Posterior cingulate gyrus (tissue), 11 donors: ENCODE data around the gene MPRIP.

ENCODE experiments used
- DNase-seq, 10 donors: peaks; one replicate each; pipeline versions ENCODE4 v3.0.0 to v3.0.0-alpha.2; 2020 to 2021; ENCODE audit warnings: mixed read lengths in 3 of 10
- intact Hi-C: fragments of 100-400 bp; cut with DNase I; formaldehyde crosslinking; loops from one replicate; pipeline ENCODE4 v1.15.1; 2023

The MPRIP gene

DNA sequence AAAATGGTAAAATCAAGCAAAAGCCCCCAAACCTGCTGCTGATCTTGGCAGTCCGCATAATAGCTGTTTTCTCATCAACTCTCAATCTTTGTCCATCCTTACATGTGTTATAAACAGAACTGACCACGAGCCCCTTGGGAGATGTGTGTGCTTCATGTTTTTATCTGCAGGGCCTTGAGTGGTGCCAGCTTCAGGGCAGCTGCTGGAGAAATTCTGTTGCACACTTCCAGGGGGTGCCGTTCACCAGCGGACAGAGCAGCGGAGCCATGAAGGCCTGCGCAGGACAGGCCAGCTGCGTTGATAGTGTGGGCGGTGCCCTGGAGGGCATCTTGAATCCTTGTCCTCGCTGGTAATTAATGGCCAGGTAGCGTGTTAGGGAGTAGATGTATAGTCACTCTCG lies 20.1 kb downstream of the MPRIP start:
- intact Hi-C loops = no loop called here
- peak in 4 of 10 donors; percentile 7 to 86 (median 36) for DNase-seq

DNA sequence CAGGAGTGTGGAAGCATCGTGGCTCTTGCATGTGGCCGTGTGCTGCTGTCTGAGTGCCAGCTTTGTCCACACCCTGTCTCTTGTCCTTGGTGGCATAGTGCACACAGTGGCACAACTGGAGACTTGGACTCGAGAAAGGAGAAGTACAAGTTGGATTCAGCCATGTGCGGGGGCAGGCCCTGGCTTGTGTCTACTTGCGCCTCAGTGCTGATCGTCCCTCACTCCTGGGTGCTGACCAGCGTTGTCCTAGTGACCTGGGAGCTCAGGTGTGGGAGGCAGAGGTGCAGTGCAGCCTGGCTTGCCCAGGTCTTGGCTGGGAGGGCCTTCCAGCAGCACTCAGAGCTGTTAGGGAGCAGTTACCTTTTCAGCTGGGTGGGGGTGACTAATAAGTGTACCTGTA lies 20.6 kb downstream of the MPRIP start:
- DNase-seq = peak in 3 of 10 donors; percentile 7 to 75 (median 16)
- intact Hi-C loops = no loop called here

GRCh38 chr17:17063546-17064122 lies 21.4 kb downstream of the MPRIP start:
- peak; percentile 76 to 98 (median 93) for DNase-seq
- intact Hi-C loops = no loop called here

DNA sequence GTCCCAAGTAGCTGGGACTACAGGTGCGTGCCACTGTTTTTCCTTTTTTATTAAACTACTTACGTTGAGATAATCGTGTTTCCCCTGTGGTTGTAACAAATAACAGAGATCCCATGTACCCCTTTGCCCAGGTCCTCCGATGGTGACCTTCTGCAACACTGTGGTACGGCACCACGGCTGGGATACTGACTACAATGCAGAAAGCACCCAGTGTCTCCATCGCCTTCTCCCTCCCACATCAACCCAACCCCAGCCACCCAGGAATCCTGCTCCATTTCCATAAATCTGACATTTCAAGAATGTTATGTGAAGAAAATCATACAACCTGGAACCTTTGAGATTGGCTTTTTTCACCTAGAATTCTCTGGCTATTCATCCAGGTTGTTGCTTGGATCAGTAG lies 22.1 kb downstream of the MPRIP start:
- intact Hi-C loops = no loop called here
- DNase-seq = peak in 2 of 10 donors; percentile 14 to 59

GRCh38 chr17:17066021-17066420 lies 23.8 kb downstream of the MPRIP start:
- intact Hi-C loops = no loop called here

DNA sequence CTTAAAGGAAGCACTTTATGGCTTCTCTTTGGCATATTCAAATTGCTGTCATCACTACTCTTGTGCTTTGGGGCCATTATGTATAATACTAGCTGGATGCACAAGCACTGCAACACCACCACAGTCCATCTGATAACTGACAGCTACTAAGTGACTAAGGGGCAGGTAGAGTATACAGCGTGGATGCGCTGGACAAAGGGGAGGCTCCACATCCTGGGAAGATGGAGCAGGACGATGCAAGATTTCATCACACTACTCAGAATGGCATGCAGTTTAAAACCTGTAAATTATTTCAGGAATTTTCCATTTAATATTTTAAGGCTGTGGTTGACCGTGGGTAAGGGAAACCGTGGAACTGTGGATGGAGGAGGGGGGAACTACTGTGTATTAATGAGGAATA lies 25.0 kb downstream of the MPRIP start:
- intact Hi-C loops = no loop called here
- DNase-seq = no peak

More at GRCh38 chr17:17066021-17066420, 23.8 kb downstream of the MPRIP start:
- no peak for DNase-seq

GRCh38 chr17:17069849-17070248 lies 27.6 kb downstream of the MPRIP start:
- intact Hi-C loops = no loop called here
- no peak for DNase-seq

DNA sequence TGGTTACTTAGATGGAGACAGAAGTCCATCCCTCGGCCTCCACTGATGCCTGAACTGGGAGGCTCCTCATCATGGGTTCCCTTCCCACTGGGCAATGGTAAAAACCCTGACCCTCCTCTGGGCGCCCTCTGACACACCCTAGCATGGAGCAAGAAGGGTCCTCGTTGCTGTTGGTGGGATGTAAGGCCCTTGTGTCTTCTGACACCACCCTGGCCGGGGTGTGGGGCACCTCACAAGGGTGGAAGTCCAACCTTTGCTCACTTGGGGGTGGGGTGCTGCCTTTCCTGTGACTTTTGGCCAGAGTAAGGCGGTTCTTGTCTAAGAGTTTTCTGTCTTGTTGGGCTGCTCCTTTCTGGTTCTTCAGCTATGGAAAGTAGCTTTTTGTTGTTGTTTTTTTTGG lies 28.7 kb downstream of the MPRIP start:
- intact Hi-C loops = no loop called here
- DNase-seq = peak in 3 of 10 donors; percentile 2 to 20 (median 4)

DNA sequence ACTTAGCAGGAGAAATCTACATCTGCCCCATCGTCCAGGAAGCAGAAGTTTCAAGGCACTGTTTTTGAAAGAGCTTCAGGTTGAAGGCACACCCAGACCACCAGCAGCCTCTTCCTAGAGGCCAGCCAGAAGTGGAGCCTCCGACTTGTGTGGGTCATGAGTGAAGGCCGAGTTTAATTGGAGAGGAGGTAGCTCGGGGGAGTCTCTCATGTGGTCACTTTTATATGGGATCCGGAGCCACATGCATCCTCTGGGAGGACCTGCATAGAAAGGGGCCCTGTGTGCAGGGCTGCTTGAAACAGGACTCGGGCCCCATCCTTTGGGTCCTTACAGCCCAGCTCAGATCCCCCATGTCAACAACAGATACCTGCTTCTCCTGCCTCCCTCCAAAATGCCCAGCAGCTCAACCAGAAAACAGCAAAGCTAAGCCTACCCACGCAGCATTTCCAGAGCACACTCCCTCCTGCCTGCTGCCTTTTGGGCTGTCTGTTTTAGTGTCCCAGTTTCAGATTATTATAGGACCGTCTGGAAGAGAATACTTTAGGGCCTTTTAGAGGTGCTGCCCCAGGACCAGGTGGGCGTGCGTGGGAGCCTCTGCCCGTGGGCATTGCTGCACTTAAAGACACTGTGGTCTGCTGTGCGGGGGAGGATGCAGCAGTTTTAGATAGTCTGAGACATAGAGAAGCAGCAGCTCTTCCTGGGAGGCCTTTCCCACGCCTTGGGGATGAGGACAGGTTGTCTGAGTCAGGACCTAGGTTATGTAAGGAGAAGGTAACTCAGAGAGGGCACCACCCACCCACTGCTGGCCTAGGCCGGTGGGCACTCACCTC lies 29.5 kb downstream of the MPRIP start:
- peak in 6 of 10 donors; percentile 11 to 89 (median 54) for DNase-seq
- intact Hi-C loops = no loop called here

DNA sequence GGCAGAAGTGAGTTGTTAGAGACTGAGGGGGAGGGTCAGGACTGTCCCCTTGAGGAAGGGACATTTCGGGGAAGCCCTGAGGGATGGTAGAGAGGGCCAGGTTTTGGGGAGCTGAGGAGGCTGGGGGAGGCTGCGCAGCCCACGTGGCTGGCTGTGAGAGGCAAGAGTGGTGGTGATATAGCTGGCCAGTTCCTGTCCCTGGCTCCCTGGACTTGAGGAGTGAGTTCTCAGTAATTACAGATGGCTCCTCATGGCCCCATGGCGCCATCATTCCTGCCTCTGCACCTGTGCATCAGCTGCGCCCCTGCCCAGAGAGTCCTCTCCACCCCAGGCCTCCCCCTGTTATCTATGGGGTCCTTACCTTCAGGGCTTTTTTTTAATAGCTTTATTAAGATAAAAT lies 30.3 kb downstream of the MPRIP start:
- intact Hi-C loops = no loop called here
- peak in 2 of 10 donors; percentile 23 to 59 for DNase-seq

DNA sequence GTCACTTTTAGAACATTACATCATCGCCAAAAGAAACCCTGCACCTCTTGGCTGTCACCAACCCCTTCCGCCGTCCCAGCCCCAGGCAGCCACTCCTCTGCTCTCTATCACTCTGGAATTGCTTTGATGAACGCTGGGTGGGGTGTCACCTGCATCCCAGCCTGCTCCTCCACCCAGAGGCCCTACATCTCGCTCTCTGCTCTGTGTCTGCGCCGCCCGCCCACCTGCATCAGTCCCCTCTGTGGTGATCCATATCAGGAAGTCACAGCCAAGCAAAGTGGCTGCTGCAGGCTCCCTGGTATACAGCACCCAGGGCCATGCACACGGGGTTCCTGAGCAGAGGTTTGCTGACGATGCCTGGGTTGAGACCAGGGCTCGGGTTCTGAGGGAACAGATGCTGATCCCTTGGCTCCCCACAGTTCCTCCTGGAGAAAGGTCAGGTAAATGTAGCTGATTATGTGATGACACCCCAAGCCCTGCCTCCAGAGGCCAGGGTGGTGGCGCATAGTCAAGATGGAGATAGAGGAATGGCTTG lies 30.8 kb downstream of the MPRIP start:
- DNase-seq = peak in 3 of 10 donors; percentile 77 to 88 (median 85)

DNA sequence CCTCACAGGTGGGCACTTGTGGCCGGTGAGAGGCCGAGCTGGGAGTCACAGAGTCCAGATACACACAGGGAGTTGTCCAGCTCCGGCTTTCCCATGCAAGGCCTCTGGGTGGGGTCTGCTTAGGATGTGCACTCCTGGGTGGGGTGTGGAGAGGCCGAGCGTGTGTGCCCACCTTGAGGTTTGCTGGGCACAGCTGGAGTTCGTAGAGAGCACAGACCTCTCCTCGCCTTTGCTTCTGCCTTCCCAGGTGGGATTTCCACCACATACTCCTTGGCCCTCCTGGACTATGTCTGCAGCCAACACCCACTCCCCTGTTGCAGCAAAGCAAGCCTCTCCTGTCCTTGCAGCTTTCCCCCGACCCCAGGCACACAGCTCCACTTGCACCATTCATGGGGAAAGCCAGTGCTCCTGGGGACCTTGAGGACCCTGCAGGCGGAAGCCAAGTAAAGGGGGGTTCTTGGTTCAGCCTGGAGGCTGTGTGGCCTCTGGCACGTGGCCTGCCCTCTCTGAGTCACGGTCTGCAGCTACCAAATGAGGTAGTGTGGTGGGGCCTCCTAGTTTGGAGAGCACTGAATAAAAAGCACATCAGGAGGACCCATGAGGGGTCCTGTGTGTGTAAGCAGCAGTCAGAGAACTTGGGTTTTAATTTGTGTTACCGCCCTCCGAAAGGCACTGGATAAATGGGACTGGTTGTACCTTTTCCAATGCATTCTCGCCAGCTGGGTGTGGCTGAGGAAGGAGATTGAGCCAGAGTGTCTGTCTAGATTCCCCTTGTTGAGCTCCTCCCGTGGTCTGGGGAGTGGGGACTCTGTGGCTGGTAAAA lies 31.5 kb downstream of the MPRIP start:
- peak in 3 of 10 donors; percentile 32 to 54 (median 52) for DNase-seq
- intact Hi-C loops = no loop called here

More for the DNA sequence above, 30.8 kb downstream of the MPRIP start:
- intact Hi-C loops = no loop called here

DNA sequence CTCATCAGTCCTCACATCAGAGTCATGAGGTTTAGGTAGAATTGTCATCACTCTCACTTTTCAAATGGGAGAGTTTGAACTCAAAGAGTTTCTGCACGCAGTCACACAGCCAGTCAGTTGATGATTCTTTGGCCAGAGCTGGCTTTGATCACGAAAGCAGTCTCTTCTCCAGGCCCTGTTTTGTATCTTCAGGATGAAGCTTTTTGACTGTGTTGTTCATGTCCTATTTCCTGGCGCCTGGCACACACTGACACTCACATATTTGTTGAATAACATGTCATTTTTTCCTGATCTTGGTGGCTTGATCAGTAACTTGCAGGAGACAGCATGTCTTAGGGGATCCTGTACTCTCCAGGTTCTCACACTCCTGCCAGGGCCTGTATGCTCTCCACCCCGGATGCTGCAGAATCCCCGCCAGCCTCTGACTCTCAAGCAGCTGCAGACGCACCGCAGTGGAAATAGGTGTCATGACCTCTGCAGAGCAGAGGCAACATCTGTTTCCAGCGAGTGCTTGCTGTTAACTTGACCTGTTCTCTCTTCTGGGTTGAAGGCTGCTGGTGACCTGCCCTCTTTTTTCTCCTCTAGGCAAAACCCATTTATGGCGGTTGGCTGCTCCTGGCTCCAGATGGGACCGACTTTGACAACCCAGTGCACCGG lies 33.0 kb downstream of the MPRIP start:
- peak in 3 of 10 donors; percentile 58 to 74 (median 67) for DNase-seq
- intact Hi-C loops = no loop called here

DNA sequence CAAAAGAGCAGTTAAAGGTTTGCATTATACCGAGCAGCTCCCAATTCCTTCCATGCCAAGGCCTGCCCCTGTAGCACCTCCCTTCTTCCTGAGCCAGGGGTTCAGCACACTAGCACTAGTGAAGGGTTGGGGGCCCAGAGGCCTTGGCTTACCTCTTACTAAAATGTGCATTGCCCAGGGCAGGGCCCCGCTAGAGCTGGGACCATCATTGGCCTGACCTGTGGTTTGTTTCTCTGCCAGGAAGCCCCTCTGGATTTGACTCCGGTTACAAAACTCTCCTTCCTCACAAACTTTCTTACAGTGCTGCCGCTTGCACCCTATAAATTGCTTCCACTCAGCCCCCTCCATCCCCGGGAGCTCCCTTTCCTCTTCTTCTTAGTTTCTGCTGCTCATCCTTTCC lies 33.8 kb downstream of the MPRIP start:
- intact Hi-C loops = no loop called here
- peak in 3 of 10 donors; percentile 15 to 54 (median 40) for DNase-seq

- DNase-seq = peak in 1 of 10 donors; percentile 7
- intact Hi-C loops = no loop called here
Observed at GRCh38 chr17:17077101-17077500, 34.8 kb downstream of the MPRIP start.

GRCh38 chr17:17077861-17078732 lies 35.8 kb downstream of the MPRIP start:
- intact Hi-C loops = no loop called here

DNA sequence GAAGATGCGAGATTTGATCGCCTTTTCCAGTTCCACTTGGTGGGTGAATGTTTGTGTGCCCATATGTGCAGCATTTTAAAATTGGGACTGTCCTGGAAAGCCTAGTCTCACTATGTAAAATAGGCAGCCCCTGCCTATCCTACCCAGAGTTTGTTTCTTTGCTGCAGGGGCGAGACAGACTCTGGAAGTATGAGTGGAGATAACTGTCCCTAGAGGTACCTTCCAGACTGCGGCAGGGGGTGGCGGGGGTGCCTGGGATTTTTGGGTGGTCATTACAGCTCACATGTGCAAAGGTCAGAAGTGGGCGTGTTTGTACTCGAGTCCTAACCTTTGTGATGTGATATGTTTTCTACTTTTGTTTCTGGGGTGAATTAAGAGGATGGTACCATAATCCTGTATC lies 36.6 kb downstream of the MPRIP start:
- peak in 3 of 10 donors; percentile 18 to 47 (median 32) for DNase-seq
- intact Hi-C loops = no loop called here

More at GRCh38 chr17:17077861-17078732, 35.8 kb downstream of the MPRIP start:
- DNase-seq = peak in 3 of 10 donors; percentile 26 to 49 (median 37)

GRCh38 chr17:17079336-17079735 lies 37.1 kb downstream of the MPRIP start:
- DNase-seq = peak in 3 of 10 donors; percentile 24 to 48 (median 43)
- intact Hi-C loops = no loop called here

DNA sequence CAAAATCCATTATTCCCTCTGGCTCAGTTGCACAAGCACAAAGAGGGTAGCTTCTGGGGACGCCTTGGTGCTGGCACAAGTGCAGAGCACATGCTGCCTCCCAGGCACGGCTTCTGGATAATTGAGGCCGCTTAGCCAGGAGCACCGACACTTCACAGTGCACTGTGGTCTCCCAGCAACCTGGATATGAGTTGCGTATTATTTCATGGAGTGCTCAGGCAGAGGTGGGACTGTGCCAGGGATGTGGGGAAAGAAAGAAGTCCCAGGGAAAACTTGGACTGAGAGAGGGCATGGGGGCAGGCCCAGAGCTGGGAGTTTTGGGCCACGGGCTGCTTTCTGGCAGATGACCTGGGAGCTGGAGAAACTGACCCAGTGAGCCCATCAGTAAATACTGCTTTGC lies 37.5 kb downstream of the MPRIP start:
- intact Hi-C loops = no loop called here
- peak in 8 of 10 donors; percentile 32 to 90 (median 64) for DNase-seq
